Smooth muscle cell (in vitro differentiated cells): ENCODE measurements around the gene ARL15. TPM values are rescaled to one million over a fixed set of nuclear protein-coding genes. Genes with fewer than 3 reads are reported as not detected.

Experiments
- DNase-seq: peaks from one replicate; lab custom pipeline; 2025; ENCODE audit not compliant: unreplicated experiment; lab: John Stamatoyannopoulos, UW
- H2AFZ ChIP-seq: fragments of 200-600 bp; sonication (generic); 2 replicates; pipeline ENCODE4 v1.6.0; 2016; ENCODE audit warnings: antibody characterized with exemption, low read depth, mild to moderate bottlenecking
- H3F3A ChIP-seq: fragments of 200-600 bp; sonication (generic); 2 replicates; pipeline ENCODE4 v1.6.0; 2017; ENCODE audit warnings: antibody characterized with exemption, low read depth
- H3K27ac ChIP-seq: fragments of 200-600 bp; sonication (generic); 2 replicates; pipeline ENCODE4 v1.5.1; 2016; ENCODE audit warnings: low read depth, mild to moderate bottlenecking
- H3K27me3 ChIP-seq: fragments of 200-600 bp; sonication (generic); 2 replicates; pipeline ENCODE4 v1.6.1; 2016; ENCODE audit warnings: low read depth, mild to moderate bottlenecking
- H3K36me3 ChIP-seq: fragments of 200-600 bp; sonication (generic); 2 replicates; pipeline ENCODE4 v1.5.1; 2016; ENCODE audit warnings: low read depth
- H3K4me1 ChIP-seq: fragments of 200-600 bp; sonication (generic); 2 replicates; pipeline ENCODE4 v1.5.1; 2016; ENCODE audit warnings: low read depth
- H3K4me2 ChIP-seq: fragments of 200-600 bp; sonication (generic); 2 replicates; pipeline ENCODE4 v1.6.0; 2016; ENCODE audit warnings: mild to moderate bottlenecking
- H3K4me3 ChIP-seq: fragments of 200-600 bp; sonication (generic); 2 replicates; pipeline ENCODE4 v1.5.1; 2016; ENCODE audit warnings: mild to moderate bottlenecking
- H3K79me2 ChIP-seq: fragments of 200-600 bp; sonication (generic); 2 replicates; pipeline ENCODE4 v1.6.0; 2016; ENCODE audit warnings: low read depth, mild to moderate bottlenecking
- H3K9ac ChIP-seq: fragments of 200-600 bp; sonication (generic); 2 replicates; pipeline ENCODE4 v1.6.0; 2016; ENCODE audit warnings: low read depth
- H3K9me3 ChIP-seq: fragments of 200-600 bp; sonication (generic); replicated peaks from 2 replicates; pipeline ENCODE4 v1.5.1; 2016; ENCODE audit warnings: low read depth
- H4K20me1 ChIP-seq: fragments of 200-600 bp; sonication (generic); 2 replicates; pipeline ENCODE4 v1.6.0; 2016; ENCODE audit warnings: low read depth
- CTCF ChIP-seq: fragments of 200-600 bp; sonication (generic); IDR thresholded peaks from 2 replicates; pipeline ENCODE4 v1.5.1; 2017; ENCODE audit warnings: borderline replicate concordance, mild to moderate bottlenecking, antibody characterized with exemption; ENCODE audit not compliant: insufficient read depth, poor library complexity, severe bottlenecking
- WGBS: methylation state at CpG from one replicate; pipeline ENCODE4 v1.1.7; 2016; ENCODE audit warnings: low lambda C conversion rate; 5-methylcytosine and 5-hydroxymethylcytosine counted together
- polyA plus RNA-seq: library from polyadenylated mRNA; unstranded; fragments of >200 nt; fragmentation: Nextera tagmentation; extraction: Ambion mirVana; gene quantifications from 2 replicates; pipeline ENCODE4 v1.2.1, GENCODE V29; 2016
- total RNA-seq: library from RNA; depleted of rRNA; stranded (reverse); fragments of >200 nt; gene quantifications from 2 replicates; pipeline ENCODE4 v1.2.3, GENCODE V29; 2014

Gene ARL15
- total and polyA plus RNA-seq, 2 experiments from 2014 or later, result 9.8 to 51.1 TPM

- Histone ChIP-seq H3K9ac (no peak overlapping the region), H3K79me2 (no peaks in the 10 kb centered on the region), H3K4me3 (no peak overlapping the region), H3K27me3 (no peaks in the 10 kb centered on the region), H3K4me2 (no peak overlapping the region), H3K9me3 (no peaks in the 10 kb centered on the region), H3F3A (no peaks in the 10 kb centered on the region), H3K4me1 (no peaks in the 10 kb centered on the region), H3K36me3 (no peaks in the 10 kb centered on the region), H3K27ac (no peak overlapping the region), H2AFZ (no peak overlapping the region), H4K20me1 (no peaks in the 10 kb centered on the region)
- no peak for TF ChIP-seq CTCF
- no peak for DNase-seq
- WGBS, result 97% methylated on average over 2 of the region's 2 CpGs
Measured at GRCh38 chr5:54140247-54140840, 170.0 kb downstream of the ARL15 start.

GRCh38 chr5:54136516-54137440 is 173.6 kb downstream of the ARL15 start:
- Histone ChIP-seq H3K9ac (no peak overlapping the region), H3F3A (no peaks in the 10 kb centered on the region), H3K9me3 (no peaks in the 10 kb centered on the region), H3K79me2 (no peaks in the 10 kb centered on the region), H3K4me1 (no peaks in the 10 kb centered on the region), H3K4me2 (no peak overlapping the region), H4K20me1 (no peaks in the 10 kb centered on the region), H3K36me3 (no peaks in the 10 kb centered on the region), H2AFZ (no peak overlapping the region), H3K27me3 (no peaks in the 10 kb centered on the region), H3K27ac (no peak overlapping the region), H3K4me3 (no peak overlapping the region)
- no peak for DNase-seq
- whole genome bisulfite sequencing, result 74% methylated on average over 5 of the region's 5 CpGs
- no peak for TF ChIP-seq CTCF

DNA sequence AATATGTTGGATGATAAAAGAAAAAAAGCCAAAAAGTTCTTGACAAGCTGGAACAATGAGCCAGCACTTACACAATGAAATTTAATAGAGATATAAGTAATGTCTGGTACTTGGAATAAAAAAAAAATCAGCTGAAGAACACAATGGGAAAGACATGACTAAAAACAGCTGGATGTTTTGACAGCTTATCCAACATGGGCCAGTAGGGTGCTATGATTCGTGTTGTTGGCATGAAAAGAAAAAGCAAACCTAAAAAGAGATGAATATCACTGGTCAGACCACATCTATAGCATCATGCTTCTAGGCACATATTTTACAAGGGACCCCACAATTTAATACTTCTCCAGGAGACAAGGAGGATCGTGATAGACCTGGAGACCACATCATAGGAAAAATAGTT is 175.3 kb downstream of the ARL15 start:
- 62% methylated on average over 2 of the region's 2 CpGs for WGBS
- peak overlapping the region; percentile 13 for H3K4me2 ChIP-seq
- no peaks in the 10 kb centered on the region for H3K4me1 ChIP-seq
- no peaks in the 10 kb centered on the region for H3K27me3 ChIP-seq
- DNase-seq, result no peak
- no peaks in the 10 kb centered on the region for H4K20me1 ChIP-seq
- no peak overlapping the region for H2AFZ ChIP-seq
- H3K79me2 ChIP-seq, result no peaks in the 10 kb centered on the region
- TF ChIP-seq CTCF, result no peak
- no peaks in the 10 kb centered on the region for H3K36me3 ChIP-seq
- no peak overlapping the region for H3K27ac ChIP-seq
- H3F3A ChIP-seq, result no peaks in the 10 kb centered on the region
- no peak overlapping the region for H3K9ac ChIP-seq
- H3K9me3 ChIP-seq, result no peaks in the 10 kb centered on the region
- no peak overlapping the region for H3K4me3 ChIP-seq
